Activated CD8-positive, alpha-beta memory T cell treated with anti-CD3 and anti-CD28 coated beads, Interleukin-2, amount 50 U/mL, for 4 hours (primary cell): ENCODE results near the gene MAGEA4.
"Not testable (repeated sequence)": the region's sequence is repeated elsewhere in the genome, so short reads cannot be mapped to it uniquely, and the experiment has no call there.

Experiments used
- DNase-seq: peaks from one replicate; pipeline ENCODE4 v3.0.0-alpha.2; 2020

The MAGEA4 gene, protein sequence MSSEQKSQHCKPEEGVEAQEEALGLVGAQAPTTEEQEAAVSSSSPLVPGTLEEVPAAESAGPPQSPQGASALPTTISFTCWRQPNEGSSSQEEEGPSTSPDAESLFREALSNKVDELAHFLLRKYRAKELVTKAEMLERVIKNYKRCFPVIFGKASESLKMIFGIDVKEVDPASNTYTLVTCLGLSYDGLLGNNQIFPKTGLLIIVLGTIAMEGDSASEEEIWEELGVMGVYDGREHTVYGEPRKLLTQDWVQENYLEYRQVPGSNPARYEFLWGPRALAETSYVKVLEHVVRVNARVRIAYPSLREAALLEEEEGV

GRCh38 chrX:151912780-151913179, at the start of gene MAGEA4:
Gene MAGEA4 (plus strand): TSS chrX:151912889. CDS start chrX:151923665, 10,776 bp downstream.
- DNase-seq: no peak

GRCh38 chrX:151870602-151871001, 42.1 kb upstream of the MAGEA4 start:
- no peak for DNase-seq

- no peak for DNase-seq
Measured at GRCh38 chrX:151871244-151871643, 41.4 kb upstream of the MAGEA4 start.

DNA sequence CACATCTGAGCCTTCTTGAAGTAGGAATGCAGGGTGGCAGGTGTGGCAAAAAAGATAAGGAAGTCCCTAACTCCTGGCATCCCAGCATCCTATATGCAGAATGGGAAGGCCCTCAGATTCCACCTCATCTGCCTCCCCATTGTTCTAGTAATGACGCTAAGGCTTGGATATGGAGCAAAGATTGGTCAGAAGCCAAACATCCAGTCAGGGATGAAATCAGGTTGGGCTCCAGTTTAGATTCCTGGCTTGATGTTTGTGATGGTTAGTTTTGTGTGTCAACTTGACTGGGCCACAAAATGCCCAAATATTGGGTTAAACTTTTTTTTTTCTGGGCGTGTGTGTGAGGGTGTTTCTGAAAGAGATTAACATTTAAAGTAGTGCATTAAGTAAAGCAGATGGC, 39.6 kb upstream of the MAGEA4 start:
- DNase-seq: no peak

DNA sequence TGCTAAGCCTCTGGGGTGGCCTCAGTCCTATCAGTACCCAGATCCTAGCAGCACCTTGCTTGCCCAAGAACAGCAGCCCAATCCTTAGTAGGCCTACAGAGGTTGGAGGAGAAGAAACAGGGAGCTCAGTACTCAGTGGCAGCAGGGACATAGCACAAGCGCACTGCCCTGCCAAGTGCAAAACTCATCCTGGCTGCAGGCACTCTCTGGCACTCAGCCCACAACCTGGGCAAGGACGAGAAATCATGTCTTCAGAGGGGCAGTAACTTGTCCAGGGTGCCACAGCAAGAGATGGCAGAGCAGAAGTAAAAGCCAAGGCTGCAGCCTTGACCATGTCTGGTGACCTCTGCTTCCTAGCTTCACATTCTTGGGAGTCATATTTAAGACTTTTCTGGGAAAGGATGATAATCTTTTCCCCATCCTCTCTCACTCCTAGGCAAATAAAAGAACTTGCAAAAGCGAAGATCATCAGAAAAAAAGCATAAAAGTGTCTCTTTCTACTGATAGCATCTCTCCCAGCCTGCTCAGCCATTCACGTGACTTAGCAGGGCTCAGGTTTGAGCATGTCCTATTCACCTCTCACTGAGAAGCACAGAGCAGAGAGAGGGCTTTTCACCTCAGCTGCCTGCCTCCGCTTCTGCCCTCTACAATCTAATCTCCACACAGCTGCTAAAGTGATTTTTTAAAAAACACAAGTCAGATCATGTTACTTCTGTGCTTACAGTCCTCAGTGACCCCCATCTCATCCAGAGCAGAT, 37.2 kb upstream of the MAGEA4 start:
- DNase-seq: no peak

- no peak for DNase-seq
Measured at GRCh38 chrX:151878574-151878973, 34.1 kb upstream of the MAGEA4 start.

DNA sequence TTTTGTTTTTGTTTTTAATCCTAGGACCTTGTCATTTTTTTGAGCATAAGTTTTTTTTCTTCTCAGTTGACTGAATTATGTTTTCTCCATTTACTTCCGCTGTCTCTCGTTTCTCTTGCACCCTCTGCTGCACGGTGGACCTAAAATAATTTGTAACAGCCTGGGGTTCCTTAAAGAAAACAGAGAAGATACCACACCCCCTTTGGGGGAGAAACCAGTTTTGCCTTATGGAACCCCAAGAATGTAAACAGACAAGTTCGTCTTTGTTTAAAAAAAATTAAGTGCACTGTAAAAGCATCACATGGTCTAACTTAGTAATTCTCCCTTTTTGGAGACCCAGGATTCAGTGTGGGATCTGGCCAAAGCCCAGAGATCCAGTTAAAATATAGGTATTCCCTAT, 32.8 kb upstream of the MAGEA4 start:
- DNase-seq: no peak

- no peak for DNase-seq
Measured at GRCh38 chrX:151880895-151881294, 31.8 kb upstream of the MAGEA4 start.

DNA sequence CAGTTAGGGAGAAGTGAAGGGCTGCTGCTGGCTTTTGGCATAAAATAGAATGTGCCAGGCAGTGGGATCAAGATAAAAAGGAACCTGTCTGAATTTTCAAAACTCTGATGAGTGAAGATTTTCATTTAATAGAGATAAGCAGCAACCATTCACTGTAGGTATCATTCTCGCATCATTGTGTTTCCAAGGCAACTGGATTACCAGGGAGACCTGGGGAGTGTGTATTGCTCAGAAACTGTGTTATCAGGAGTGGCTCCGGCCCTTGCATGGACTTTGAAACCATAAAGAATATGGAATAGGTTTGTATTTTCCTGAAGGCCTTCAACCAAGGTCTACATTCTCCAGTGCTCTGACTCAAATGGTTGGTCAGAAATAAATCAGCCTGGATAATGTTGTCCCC, 23.3 kb upstream of the MAGEA4 start:
- DNase-seq: no peak

GRCh38 chrX:151896734-151897474, 15.8 kb upstream of the MAGEA4 start:
- DNase-seq: no peak

- no peak for DNase-seq
Measured at GRCh38 chrX:151899622-151900021, 13.1 kb upstream of the MAGEA4 start.

- DNase-seq: no peak
Measured at GRCh38 chrX:151901826-151902225, 10.9 kb upstream of the MAGEA4 start.

DNA sequence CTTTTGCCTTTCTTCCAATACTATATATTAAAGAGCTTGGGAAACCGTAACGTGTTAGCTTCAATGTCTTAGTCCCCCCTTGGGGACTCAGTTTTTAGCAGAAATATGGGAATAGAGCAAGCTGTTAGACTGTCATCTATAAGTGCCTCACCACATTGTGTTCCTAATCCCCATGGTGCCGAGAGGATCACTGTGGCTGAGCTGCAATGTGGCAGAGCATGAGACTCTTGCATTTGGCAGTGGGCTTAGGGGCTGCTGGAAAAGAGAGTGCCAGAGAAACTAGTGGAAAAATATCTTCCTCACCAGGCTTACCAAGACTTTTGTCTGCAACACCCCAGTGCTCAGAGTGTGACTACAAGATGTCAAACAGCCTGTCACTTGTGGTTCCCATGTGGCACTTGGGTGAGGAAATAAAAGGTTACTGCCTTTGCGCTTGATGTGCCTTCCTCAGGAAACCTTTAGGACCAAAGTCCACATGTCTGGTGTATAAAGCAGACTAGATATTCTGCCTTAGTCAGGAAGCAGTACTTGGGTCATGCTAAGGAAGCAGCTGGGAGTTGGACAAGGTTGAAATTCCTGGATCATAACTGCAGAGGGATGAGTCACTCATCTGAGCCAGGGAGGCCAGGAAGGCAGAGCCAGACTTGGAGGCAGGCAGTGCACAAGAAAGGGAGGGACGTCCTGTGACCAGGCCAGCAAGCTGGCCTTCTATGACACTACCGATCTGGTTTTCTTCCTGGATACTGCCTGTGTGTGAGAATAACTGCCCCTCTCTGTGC, 9.7 kb upstream of the MAGEA4 start:
- no peak for DNase-seq

DNA sequence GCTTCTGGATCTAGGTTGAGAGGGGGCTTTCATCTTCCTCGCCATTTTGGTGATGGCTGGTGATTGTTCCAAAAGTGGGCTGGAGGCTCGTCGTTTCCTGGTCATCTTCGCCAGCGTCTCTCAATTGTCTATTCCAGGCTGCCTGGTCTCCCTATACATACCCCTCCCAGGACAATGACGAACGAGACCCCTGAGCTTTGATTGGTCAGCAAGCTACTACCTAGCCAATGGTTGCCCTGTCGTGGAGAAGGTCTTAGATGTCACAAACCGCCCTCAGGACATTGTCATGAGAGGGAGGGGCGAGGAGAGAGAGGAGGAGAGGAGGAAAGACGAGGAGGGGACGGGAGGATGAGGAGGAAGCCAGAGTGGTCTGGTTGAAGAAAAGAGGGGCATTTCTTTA, 7.7 kb upstream of the MAGEA4 start:
- DNase-seq: no peak

- no peak for DNase-seq
Measured at GRCh38 chrX:151912221-151912620, 468 bp upstream of the MAGEA4 start.

DNA sequence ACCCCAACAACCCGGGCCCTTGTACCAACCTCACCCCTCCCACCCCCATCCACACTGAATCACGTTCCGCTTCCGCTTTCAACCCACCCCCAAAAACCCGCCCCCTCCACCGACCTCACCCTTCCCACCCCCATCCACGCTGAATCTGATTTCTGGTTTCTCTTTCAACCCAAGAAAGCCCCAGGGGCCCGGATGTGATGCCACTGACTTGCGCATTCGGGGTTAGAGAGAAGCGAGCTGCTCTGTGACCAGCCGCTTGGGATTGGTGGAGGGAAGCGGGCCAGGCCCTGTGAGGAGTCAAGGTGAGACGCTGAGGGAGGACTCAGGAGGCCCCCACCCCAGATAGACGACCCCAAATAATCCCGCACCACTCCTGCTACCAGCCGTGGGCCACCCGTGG, 6.0 kb downstream of the MAGEA4 start:
- not testable (repeated sequence) for DNase-seq

DNA sequence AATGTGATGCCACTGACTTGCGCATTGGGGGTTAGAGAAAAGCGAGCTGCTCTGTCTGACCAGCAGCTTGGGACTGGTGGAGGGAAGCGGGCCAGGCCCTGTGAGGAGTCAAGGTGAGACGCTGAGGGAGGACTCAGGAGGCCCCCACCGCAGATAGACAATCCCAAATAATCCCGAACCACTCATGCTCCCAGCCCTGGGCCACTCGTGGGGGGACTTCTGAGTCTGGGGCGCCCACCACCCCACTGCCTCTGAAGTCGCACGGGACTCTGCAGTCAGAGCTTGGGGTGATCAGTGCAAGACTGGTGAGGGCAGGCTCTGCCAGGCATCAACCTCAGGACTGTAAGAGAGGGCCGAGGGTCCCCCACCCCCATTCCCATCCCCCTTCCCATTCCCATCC, 6.9 kb downstream of the MAGEA4 start:
- DNase-seq: no peak

- no peak for DNase-seq
Measured at GRCh38 chrX:151920101-151920500, 7.4 kb downstream of the MAGEA4 start.

- no peak for DNase-seq
Measured at GRCh38 chrX:151920530-151920929, 7.8 kb downstream of the MAGEA4 start.

- no peak for DNase-seq
Measured at GRCh38 chrX:151921292-151921691, 8.6 kb downstream of the MAGEA4 start.

DNA sequence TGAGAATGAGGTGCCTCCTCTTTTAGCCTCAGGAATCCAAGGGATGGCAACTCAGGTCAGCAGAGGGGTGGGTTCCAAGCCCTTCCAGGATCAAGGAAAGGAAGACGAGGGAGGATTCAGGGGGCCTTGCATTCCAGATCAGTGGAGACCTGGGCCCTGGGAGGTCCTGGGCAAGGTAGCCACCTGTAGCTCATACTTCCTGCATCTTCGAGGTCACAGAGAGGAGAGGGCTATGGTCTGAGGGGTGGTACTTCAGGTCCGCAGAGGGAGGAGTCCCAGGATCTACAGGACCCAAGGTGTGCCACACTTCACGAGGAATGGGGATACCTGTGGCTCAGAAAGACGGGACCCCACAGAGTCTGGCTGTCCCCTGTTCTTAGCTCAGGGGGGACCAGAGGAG, 9.2 kb downstream of the MAGEA4 start:
- no peak for DNase-seq

DNA sequence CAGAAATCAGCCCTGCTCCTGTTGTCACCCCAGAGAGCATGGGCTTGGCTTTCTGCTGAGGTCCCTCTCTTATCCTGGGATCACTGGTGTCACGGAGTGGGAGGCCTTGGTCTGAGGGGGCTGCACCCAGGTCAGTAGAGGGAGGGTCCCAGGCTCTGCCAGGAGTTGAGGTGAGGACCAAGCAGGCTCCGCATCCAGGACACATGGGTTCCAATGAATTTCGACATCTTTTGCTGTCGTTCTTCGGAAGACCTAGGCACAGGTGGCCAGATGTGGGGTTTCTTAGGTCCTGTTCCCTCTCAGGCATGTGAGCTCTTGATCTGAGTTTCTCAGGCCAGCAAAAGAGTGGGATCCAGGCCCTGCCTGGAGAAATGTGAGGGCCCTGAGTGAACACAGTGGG, 10.0 kb downstream of the MAGEA4 start:
- no peak for DNase-seq

- no peak for DNase-seq
Measured at GRCh38 chrX:151923648-151924047, 11.0 kb downstream of the MAGEA4 start.
